ENCODE data around the gene HMG20A. TPM values are rescaled to one million over a fixed set of nuclear protein-coding genes. Genes with fewer than 3 reads are reported as not detected.

HMG20A gene
- total RNA-seq, 1 experiment from 2014 or later = 61.7 TPM

DNA sequence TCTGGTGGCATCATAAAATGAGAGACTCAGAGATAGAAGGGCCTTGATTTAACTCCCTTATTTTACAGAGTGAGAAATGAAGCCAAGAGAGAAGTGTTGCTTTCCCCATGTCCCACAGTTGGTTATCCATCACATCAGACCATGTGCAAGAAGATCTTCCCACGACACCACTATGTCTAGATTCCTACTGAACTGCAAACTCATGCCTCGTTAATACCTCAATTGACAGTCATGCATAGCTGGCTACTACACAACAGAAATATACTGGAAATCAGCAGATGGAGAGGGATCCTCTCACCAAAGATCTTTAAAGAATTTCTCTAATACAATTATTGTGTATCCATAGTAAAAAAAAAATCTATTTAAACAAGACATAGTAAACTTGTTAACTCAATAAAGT is 34.1 kb upstream of the HMG20A start:
- no peak for DNase-seq
- Mint-ChIP-seq H3K27me3 (ENCODE audit: unreplicated experiment) (no peaks in the 10 kb centered on the region), H3K36me3 (ENCODE audit: insufficient read depth, unreplicated experiment) (no peaks in the 10 kb centered on the region), H3K27ac (ENCODE audit: unreplicated experiment) (no peak overlapping the region), H3K9me3 (ENCODE audit: low read depth, unreplicated experiment) (no peaks in the 10 kb centered on the region), H3K4me1 (ENCODE audit: low read depth, unreplicated experiment) (no peaks in the 10 kb centered on the region), H3K4me3 (ENCODE audit: low read depth, unreplicated experiment) (no peak overlapping the region)
- intact Hi-C loops (cut with micrococcal nuclease; ENCODE audit: unreplicated experiment) = no loop called here
- BruUV-seq (replicated peaks) = no TSS peak
- TF ChIP-seq, protein P1, sequence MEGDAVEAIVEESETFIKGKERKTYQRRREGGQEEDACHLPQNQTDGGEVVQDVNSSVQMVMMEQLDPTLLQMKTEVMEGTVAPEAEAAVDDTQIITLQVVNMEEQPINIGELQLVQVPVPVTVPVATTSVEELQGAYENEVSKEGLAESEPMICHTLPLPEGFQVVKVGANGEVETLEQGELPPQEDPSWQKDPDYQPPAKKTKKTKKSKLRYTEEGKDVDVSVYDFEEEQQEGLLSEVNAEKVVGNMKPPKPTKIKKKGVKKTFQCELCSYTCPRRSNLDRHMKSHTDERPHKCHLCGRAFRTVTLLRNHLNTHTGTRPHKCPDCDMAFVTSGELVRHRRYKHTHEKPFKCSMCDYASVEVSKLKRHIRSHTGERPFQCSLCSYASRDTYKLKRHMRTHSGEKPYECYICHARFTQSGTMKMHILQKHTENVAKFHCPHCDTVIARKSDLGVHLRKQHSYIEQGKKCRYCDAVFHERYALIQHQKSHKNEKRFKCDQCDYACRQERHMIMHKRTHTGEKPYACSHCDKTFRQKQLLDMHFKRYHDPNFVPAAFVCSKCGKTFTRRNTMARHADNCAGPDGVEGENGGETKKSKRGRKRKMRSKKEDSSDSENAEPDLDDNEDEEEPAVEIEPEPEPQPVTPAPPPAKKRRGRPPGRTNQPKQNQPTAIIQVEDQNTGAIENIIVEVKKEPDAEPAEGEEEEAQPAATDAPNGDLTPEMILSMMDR (IDR thresholded peaks at IDR 0.05; ENCODE audit: unreplicated experiment) = no peak
- CTCF ChIA-PET = no interaction called here

DNA sequence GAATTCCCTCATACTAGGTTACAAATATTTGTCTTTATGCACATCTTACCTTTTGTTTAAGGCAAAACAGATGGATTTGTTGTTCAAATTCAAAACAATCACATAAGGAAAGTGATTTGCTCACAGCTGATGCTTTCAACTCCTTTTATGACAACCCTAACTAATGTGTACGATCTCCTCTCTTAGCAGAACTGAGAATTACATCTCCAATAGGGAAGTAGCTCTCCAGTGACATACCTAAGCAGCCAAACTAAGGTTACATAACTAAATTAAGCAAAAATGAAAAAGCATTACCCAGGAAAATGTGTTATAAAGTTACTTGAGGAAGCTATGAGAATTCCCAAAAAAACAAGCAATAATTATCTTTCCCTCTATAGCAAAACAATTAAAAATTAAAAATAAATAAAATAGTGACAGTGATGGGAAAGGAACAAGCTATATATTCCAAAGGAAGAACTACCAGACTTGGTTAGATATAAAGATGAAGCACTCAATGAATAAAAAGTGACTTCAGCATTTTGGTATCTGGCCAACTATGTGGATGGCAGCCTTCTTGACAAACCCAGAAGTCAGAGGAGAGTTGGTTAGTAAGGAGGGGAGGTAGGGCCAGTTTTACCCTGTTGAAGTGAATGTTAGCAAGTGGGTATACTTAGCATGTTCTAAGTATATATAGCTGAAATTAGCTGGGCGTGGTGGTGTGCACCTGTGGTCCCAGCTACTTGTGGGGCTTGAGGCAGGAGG is 33.2 kb upstream of the HMG20A start:
- CTCF ChIA-PET = interaction anchor here (1.6 kb wide), 1 partner anchor 200 kb away, joined by 3 read pairs; no protein-coding TSS in a partner anchor
- H3K36me3 Mint-ChIP-seq (ENCODE audit: insufficient read depth, unreplicated experiment) = no peaks in the 10 kb centered on the region
- TF ChIP-seq, protein P1 (IDR thresholded peaks at IDR 0.05; ENCODE audit: unreplicated experiment) = no peak
- intact Hi-C loops (cut with micrococcal nuclease; ENCODE audit: unreplicated experiment) = no loop called here
- no TSS peak for BruUV-seq (replicated peaks)
- no peak overlapping the region for H3K4me3 Mint-ChIP-seq (ENCODE audit: low read depth, unreplicated experiment)
- no peaks in the 10 kb centered on the region for H3K9me3 Mint-ChIP-seq (ENCODE audit: low read depth, unreplicated experiment)
- no peak for DNase-seq
- H3K4me1 Mint-ChIP-seq (ENCODE audit: low read depth, unreplicated experiment) = no peaks in the 10 kb centered on the region
- no peak overlapping the region for H3K27ac Mint-ChIP-seq (ENCODE audit: unreplicated experiment)
- no peaks in the 10 kb centered on the region for H3K27me3 Mint-ChIP-seq (ENCODE audit: unreplicated experiment)

DNA sequence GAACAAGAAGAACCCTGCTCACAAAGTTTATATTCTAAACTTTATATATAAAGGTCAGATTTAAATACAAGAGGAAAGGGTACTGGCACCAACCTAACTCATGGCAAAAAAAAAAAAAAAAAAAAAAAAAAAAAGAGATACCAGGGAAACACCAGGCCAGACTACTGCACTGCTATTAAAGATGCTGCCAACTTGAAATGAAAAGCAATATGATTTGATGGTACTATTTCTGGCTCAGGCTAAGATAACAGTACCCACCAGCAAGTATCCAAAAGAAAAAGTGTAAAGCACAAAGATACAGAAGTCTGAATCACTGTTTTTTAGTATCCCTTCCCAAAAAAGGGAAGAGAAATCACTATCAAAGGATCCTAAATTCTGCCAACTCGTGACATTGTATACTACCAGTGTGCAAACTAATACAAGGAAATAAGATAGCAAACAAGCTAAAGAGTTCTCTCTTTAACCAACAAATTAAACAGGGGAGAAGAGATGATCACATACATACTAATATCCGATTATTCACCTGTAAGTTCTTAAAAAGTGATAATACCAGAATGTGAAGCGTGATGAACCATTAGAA is 29.2 kb upstream of the HMG20A start:
- TF ChIP-seq, protein P1 (IDR thresholded peaks at IDR 0.05; ENCODE audit: unreplicated experiment) = no peak
- no TSS peak for BruUV-seq (replicated peaks)
- H3K27me3 Mint-ChIP-seq (ENCODE audit: unreplicated experiment) = no peaks in the 10 kb centered on the region
- H3K27ac Mint-ChIP-seq (ENCODE audit: unreplicated experiment) = no peak overlapping the region
- intact Hi-C loops (cut with micrococcal nuclease; ENCODE audit: unreplicated experiment) = no loop called here
- H3K9me3 Mint-ChIP-seq (ENCODE audit: low read depth, unreplicated experiment) = peaks cover 7% of the 10 kb centered on the region
- no peak for DNase-seq
- H3K4me3 Mint-ChIP-seq (ENCODE audit: low read depth, unreplicated experiment) = no peak overlapping the region
- CTCF ChIA-PET = no interaction called here
- H3K36me3 Mint-ChIP-seq (ENCODE audit: insufficient read depth, unreplicated experiment) = no peaks in the 10 kb centered on the region
- peaks cover under 1% of the 10 kb centered on the region for H3K4me1 Mint-ChIP-seq (ENCODE audit: low read depth, unreplicated experiment)

DNA sequence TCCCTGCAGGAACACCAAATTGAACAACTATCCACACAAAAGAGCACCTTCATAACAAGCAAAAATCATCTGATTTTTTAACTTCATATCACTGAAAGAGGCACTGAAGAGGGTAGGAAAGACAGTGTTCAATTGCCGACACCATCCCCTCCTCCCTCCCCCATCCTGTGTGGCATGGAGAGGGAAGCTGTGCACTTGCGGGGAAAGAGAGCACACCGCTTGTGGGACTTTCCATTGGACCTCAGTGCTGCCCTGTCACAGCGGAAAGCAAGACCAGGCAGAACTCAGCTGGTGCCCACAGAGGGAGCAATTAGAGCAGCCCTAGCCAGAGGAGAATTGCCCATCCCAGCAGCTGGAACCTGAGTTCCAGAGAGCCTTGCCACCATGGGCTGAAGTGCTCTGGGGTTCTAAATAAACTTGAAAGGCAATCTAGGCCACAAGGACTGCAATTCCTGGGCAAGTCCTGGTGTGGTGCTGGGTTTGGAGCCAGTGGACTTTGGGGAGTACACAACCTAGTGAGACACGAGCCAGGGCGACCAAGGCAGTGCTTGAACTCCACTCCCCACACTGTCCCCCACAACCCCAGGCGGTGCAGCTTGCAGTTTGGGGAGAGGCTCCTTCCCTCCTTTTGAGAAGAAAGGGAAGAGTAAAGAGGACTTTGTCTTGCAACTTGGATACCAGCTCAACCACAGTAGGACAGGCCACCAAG is 27.8 kb upstream of the HMG20A start:
- peaks cover 11% of the 10 kb centered on the region for H3K9me3 Mint-ChIP-seq (ENCODE audit: low read depth, unreplicated experiment)
- no peak overlapping the region for H3K27ac Mint-ChIP-seq (ENCODE audit: unreplicated experiment)
- H3K4me1 Mint-ChIP-seq (ENCODE audit: low read depth, unreplicated experiment) = peaks cover 12% of the 10 kb centered on the region
- no peaks in the 10 kb centered on the region for H3K36me3 Mint-ChIP-seq (ENCODE audit: insufficient read depth, unreplicated experiment)
- CTCF ChIA-PET = no interaction called here
- intact Hi-C loops (cut with micrococcal nuclease; ENCODE audit: unreplicated experiment) = no loop called here
- H3K27me3 Mint-ChIP-seq (ENCODE audit: unreplicated experiment) = no peaks in the 10 kb centered on the region
- no peak overlapping the region for H3K4me3 Mint-ChIP-seq (ENCODE audit: low read depth, unreplicated experiment)
- BruUV-seq (replicated peaks) = no TSS peak
- no peak for DNase-seq
- TF ChIP-seq, protein P1 (IDR thresholded peaks at IDR 0.05; ENCODE audit: unreplicated experiment) = no peak
